NCI-H748 treated with DMSO at 0.1 percent for 48 hours (cell line): ENCODE data around the gene ZACN.

Experiments
- DNase-seq: peaks from one replicate; lab custom pipeline; 2025; lab: John Stamatoyannopoulos, UW

ZACN gene

GRCh38 chr17:76103274-76104139, 24.5 kb downstream of the ZACN start, which contains the start of gene EXOC7:
Gene EXOC7 (minus strand): TSS chr17:76103787. CDS start chr17:76103692, 95 bp downstream.
- peak; percentile 74 for DNase-seq

GRCh38 chr17:76104140-76104895, 25.3 kb downstream of the ZACN start:
- no peak for DNase-seq

GRCh38 chr17:76104896-76105231, 25.9 kb downstream of the ZACN start:
- DNase-seq = no peak

- no peak for DNase-seq
These were observed 27.7 kb downstream of the ZACN start for GRCh38 chr17:76106703-76107102.

- no peak for DNase-seq
These were observed 28.5 kb downstream of the ZACN start for GRCh38 chr17:76107509-76107908.

GRCh38 chr17:76111956-76112355, 33.0 kb downstream of the ZACN start:
- no peak for DNase-seq

GRCh38 chr17:76115138-76115754, 36.3 kb downstream of the ZACN start:
- no peak for DNase-seq

GRCh38 chr17:76119409-76120371, 40.7 kb downstream of the ZACN start:
- DNase-seq = no peak

- no peak for DNase-seq
These were observed 41.7 kb downstream of the ZACN start for GRCh38 chr17:76120658-76121008.

- DNase-seq = no peak
These were observed 43.0 kb downstream of the ZACN start for GRCh38 chr17:76121932-76122430.

GRCh38 chr17:76122431-76123190, 43.6 kb downstream of the ZACN start:
- no peak for DNase-seq

GRCh38 chr17:76123191-76123499, 44.2 kb downstream of the ZACN start:
- DNase-seq = no peak

GRCh38 chr17:76123749-76124581, 45.0 kb downstream of the ZACN start:
- DNase-seq = no peak

GRCh38 chr17:76124582-76125390, 45.8 kb downstream of the ZACN start:
- DNase-seq = no peak

GRCh38 chr17:76125391-76125675, 46.4 kb downstream of the ZACN start:
- DNase-seq = no peak

GRCh38 chr17:76125922-76126321, 46.9 kb downstream of the ZACN start:
- no peak for DNase-seq

GRCh38 chr17:76130473-76130872, 51.5 kb downstream of the ZACN start:
- DNase-seq = no peak

- DNase-seq = no peak
These were observed 52.2 kb downstream of the ZACN start for GRCh38 chr17:76131051-76131691.
